Stimulated activated CD4-positive, alpha-beta T cell treated with anti-CD3 and anti-CD28 coated beads, TNF-alpha, amount 100 ng/mL, for 48 hours (primary cell): ENCODE measurements around the gene A4GALT.

Source experiments
- DNase-seq, 3 donors: peaks; one replicate each; pipeline ENCODE4 v3.0.0-alpha.2; 2020; ENCODE audit warnings: low read depth in 3 of 3

A4GALT gene

DNA sequence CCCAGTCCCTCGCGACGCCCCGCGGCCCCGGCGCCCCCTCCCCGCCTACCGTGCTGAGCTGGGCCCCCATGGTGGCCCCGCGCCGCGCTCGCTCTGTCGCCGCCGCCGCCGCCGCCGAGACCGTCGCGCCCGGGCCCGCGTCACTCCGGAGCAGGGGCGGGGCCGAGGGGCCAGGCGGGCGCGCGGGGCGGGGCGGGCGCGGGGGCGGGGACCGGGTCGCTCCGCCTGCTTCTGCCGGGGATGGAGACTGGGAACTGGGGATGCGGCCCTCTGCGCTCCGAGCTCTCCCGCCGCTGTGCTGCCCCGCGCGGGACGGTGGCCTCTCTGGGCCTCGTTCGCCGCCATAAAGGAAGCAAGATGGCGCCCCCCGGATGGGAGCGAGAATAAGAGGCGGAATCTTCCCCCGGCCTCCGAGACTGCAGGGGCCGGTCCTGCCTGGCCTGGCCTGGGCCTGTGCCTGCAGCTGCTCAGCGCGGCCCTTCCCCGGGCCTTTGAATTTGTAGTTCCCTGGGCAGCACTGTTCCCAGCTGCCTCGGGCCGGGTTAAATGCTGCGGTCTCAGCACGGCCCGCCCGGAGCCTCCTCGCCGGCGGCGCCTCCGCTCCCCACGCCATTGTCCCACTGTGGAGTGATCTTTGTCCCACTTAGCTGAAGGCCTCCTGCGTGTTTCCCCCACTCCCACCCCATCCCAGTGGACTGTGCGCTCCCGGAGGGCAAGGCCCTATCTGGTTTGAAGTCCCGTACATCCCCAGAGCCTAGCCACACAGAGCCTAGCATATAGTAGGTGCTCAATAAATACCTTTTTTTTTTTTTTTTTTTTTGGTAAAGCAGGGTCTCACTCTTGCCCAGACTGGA lies 71.2 kb downstream of the A4GALT start, which contains the start of gene CYB5R3:
Gene CYB5R3, minus strand, starts transcription at position 147 of the 854 bp plus-strand sequence. Its CDS starts 77 bp downstream, at position 70.
- DNase-seq = peak; percentile 64 to 82 (median 72)

DNA sequence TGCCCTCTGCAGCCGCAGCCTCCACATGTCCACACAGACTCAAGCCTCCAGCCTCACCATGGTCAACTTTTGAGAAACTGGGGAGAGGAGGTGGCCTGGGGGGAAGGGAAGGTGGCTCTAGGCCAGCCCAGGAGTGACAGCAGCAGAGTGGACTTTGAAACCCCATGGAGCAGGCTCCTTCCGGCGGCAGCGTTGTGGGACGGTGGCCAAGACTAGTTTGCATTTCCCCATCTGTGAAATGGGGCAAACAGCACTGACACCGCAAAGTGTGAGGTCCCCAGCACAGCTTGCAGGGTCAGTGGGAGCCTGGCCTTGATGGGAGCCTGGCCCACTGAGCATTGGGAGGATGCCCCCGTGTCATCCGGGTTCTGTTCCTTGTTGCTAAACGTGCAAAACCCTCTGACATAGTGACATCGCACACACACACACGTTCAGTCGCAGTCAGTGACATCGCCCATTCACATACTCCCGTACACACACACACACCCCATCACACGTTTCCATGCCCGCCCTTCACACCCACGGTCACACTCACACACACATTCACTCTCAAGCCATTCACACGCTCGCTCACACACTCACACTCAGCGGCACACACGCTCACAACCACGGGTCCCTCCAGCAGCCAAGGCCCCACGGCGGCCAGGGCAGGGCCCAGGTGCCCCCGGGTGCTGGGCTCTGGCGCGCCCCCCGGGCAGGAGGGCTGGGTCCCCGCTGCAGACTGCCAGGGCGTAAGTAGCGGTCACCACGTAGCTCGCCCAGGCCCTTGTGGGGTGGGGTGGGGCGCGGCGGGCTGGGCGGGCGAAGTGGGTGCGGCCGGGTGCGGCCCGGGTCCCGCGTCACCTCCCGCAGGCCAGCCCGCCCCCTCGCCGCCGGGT lies 72.1 kb downstream of the A4GALT start:
- DNase-seq = peak in 1 of 3 donors; percentile 22

DNA sequence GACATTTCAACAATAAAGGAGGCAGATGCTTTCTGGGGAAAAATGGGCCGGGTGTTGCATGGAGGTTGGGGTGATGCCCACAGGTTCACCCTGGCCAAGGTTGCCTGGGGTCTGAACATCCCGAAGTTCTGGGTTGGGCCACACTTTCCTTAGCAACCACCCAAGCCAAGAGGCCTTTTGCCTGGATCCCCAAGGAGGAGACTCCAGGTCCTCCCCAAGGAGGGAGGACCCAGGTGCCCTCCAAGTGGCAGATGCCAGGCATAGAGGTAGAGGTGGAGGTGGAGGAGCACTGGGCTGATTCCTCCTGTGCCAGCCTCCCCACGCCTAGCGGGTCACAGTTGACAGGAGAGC lies 72.7 kb downstream of the A4GALT start:
- no peak for DNase-seq

DNA sequence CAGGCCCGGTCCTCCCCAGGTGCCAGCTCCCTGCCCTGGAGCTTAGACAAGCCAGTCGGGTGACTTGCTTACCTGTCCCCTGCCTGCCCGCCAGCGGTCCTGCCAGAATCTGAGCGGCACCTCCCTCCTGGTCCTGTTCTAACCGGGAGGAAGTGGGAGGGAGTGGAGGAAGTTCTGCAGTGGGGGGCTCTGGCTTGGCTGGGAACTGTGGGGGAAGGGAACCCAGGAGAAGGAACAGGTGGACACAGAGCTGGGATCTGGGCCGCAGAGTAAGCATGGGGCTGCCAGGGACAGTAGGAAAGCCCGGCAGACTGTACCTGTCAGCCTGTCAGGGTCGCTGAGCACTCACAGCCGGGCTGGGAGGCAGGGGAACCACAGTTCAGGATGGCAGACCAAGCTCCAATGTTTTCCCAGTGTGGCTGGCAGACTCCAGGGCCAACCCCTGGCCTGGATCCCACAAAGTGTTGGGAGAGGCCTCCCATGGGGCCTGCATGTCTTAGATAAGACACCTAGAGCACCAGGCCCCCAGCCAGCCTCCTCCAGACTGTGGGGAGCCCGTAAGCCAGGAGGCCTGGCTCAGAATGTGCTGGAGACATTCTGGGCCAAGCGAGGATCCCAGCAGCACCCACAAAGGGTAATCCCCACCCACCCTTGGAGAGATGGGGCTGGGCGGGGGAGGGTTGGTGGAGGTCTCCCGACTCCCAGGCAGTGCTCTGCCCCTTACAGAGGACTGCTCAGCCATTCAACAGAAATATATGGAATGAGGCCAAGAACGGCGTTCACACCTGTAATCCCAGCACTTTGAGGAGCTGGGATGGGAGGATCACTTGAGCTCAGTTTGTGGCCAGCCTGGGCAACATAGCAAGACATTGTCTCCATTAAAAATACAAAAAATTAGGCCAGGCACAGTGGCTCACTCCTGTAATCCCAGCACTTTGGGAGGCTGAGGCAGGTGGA lies 73.8 kb downstream of the A4GALT start:
- no peak for DNase-seq

GRCh38 chr22:42645938-42646568 lies 74.6 kb downstream of the A4GALT start:
- DNase-seq = no peak

- no peak for DNase-seq
Observed at GRCh38 chr22:42645341-42645937, 75.2 kb downstream of the A4GALT start.

GRCh38 chr22:42644422-42645340 lies 76.0 kb downstream of the A4GALT start:
- no peak for DNase-seq

DNA sequence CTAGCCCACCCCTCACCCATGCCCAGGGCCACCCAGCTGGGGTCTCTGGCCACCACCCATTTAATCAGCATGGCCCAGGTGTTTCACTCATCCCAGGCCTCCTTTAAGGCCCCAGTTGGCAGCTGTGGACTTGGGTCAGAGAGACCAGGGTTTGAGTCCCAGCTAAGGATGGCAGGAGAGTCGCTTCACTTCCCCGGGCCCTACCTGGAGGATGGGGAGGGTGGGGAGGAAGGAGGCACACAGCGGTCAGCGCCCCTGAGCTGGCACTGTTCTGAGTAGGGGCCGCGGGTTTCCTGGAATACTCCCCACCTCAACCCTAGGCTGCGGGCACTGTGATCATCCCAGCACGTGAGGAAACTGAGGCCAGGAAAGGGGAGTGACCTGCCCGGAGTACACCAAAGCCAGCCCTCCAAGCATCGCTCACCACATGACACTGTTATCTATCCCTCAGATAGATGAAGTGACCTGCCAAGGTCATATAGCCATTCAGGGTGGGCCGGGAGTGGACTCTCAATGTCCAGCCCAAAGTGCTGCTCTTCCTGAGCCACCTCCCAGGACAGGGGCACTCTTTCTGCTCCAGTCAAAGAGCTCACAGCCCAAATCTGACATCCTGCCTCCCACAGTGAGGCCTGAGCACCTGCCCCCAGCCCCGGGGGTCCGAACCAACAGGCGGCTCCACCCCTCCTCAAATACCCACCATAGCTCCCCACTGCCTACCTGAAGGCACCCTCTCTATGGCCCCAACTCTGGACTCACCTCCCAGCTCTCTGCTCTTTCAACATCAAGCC lies 76.8 kb downstream of the A4GALT start:
- DNase-seq = no peak

- DNase-seq = no peak
Observed at GRCh38 chr22:42642806-42643633, 77.7 kb downstream of the A4GALT start.
